HG03097 (cell line): Measurements from ENCODE around the gene TMEM200A.

Experiments
- ATAC-seq: cut with Tn5 transposase; IDR thresholded peaks from one replicate; pipeline ENCODE4 v1.9.1; 2021; ENCODE audit not compliant: unreplicated experiment, low FRiP score

TMEM200A gene

GRCh38 chr6:130421585-130421984, 55.8 kb downstream of the TMEM200A start:
- ATAC-seq, result no peak

- ATAC-seq, result no peak
Measured at GRCh38 chr6:130423044-130423443, 57.2 kb downstream of the TMEM200A start.

GRCh38 chr6:130424710-130425109, 58.9 kb downstream of the TMEM200A start:
- no peak for ATAC-seq

GRCh38 chr6:130425537-130425936, 59.7 kb downstream of the TMEM200A start:
- no peak for ATAC-seq

- ATAC-seq, result no peak
Measured at GRCh38 chr6:130426066-130426721, 60.4 kb downstream of the TMEM200A start.

GRCh38 chr6:130431346-130431852, 65.6 kb downstream of the TMEM200A start:
- no peak for ATAC-seq

- no peak for ATAC-seq
Measured at GRCh38 chr6:130432838-130433237, 67.0 kb downstream of the TMEM200A start.

GRCh38 chr6:130434174-130434873, 68.5 kb downstream of the TMEM200A start:
- no peak for ATAC-seq

GRCh38 chr6:130435181-130435580, 69.4 kb downstream of the TMEM200A start:
- no peak for ATAC-seq

GRCh38 chr6:130437961-130438360, 72.1 kb downstream of the TMEM200A start:
- no peak for ATAC-seq

- no peak for ATAC-seq
Measured at GRCh38 chr6:130447374-130447773, 81.6 kb downstream of the TMEM200A start.

GRCh38 chr6:130452336-130452735, 86.5 kb downstream of the TMEM200A start:
- ATAC-seq, result no peak

- no peak for ATAC-seq
Measured at GRCh38 chr6:130453230-130453629, 87.4 kb downstream of the TMEM200A start.

GRCh38 chr6:130457605-130458004, 91.8 kb downstream of the TMEM200A start:
- ATAC-seq, result no peak

- ATAC-seq, result no peak
Measured at GRCh38 chr6:130459316-130459715, 93.5 kb downstream of the TMEM200A start.

GRCh38 chr6:130460934-130461333, 95.1 kb downstream of the TMEM200A start:
- ATAC-seq, result no peak

GRCh38 chr6:130466052-130466747, 100.4 kb downstream of the TMEM200A start:
- no peak for ATAC-seq

GRCh38 chr6:130466748-130467061, 100.9 kb downstream of the TMEM200A start:
- no peak for ATAC-seq

GRCh38 chr6:130467146-130468050, 101.6 kb downstream of the TMEM200A start:
- no peak for ATAC-seq

- ATAC-seq, result no peak
Measured at GRCh38 chr6:130470766-130471165, 104.9 kb downstream of the TMEM200A start.

- ATAC-seq, result no peak
Measured at GRCh38 chr6:130473886-130474285, 108.1 kb downstream of the TMEM200A start.
